ENCODE measurements around the gene MAP4K4. TPM values are rescaled to one million over a fixed set of nuclear protein-coding genes. Genes with fewer than 3 reads are reported as not detected.
A peak's percentile ranks its signal among the peaks of the same experiment; 100 is the strongest.

Gene MAP4K4
- total RNA-seq, 1 donor from 2014 or later: 91.9 TPM

DNA sequence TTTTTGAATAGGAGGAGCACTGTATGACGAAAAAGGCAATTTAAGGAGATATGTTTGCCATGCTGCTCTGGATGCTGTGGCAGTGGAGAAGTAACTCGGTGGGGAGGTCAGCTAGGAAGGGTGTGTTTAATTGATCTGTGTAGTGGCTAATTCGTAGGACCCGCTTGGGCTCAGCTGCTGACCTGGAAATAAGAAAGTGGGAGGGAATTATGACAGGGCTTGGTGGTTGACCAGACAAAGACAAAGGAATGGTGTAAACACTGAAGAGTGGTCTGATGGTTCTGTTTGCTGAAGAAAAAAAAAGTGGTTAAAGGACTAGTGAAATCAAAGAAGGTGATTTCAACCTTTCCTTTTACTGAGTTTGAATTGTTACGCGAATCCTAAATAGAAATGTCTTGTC is 146.0 kb downstream of the MAP4K4 start:
- peaks cover 5% of the 10 kb centered on the region for H4K20me1 ChIP-seq (ENCODE audit: low read depth)

DNA sequence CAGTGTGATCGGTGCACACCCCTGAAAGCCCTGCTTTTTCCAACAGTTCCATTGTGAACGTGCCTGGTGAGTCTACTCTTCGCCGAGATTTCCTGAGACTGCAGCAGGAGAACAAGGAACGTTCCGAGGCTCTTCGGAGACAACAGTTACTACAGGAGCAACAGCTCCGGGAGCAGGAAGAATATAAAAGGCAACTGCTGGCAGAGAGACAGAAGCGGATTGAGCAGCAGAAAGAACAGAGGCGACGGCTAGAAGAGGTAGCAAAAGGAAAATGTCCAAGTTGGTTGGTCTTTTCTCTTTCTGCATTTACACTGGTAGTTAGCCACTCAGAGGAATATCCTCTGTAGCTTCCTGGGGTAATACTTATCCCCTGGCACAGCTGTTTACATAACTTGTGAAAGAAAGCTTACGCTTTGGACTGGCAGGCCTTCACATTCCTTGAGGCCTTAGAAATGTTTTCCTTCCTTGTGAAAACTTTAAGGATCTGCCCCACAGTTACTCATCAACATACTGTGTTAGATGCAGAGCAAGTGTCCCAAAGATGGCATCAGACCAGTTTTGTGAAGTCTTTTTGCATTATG is 146.6 kb downstream of the MAP4K4 start:
- Histone ChIP-seq H3K4me1 (peaks cover 10% of the 10 kb centered on the region), H3K4me2 (no peak overlapping the region), H3F3A (ENCODE audit: low read depth) (no peaks in the 10 kb centered on the region), H3K27me3 (no peaks in the 10 kb centered on the region), H3K9me3 (ENCODE audit: low read depth) (no peaks in the 10 kb centered on the region), H2AFZ (replicated peaks) (no peak overlapping the region), H3K4me3 (no peak overlapping the region), H3K9ac (no peak overlapping the region), H3K36me3 (peaks cover 3% of the 10 kb centered on the region), H3K79me2 (ENCODE audit: low read depth) (peaks cover 7% of the 10 kb centered on the region), H3K27ac (no peak overlapping the region), H4K20me1 (ENCODE audit: low read depth) (peaks cover 5% of the 10 kb centered on the region)
- H3K4me1 Mint-ChIP-seq: peaks cover 22% of the 10 kb centered on the region
- H3K4me3 Mint-ChIP-seq: no peak overlapping the region
- peaks cover 2% of the 10 kb centered on the region for H3K27me3 Mint-ChIP-seq (ENCODE audit: insufficient read depth, low read depth)
- no peak for DNase-seq (ENCODE audit: low spot score)
- H3K36me3 Mint-ChIP-seq: peaks cover 40% of the 10 kb centered on the region
- H3K27ac Mint-ChIP-seq: no peak overlapping the region
- H3K9me3 Mint-ChIP-seq: no peaks in the 10 kb centered on the region
- TF ChIP-seq, protein P1, sequence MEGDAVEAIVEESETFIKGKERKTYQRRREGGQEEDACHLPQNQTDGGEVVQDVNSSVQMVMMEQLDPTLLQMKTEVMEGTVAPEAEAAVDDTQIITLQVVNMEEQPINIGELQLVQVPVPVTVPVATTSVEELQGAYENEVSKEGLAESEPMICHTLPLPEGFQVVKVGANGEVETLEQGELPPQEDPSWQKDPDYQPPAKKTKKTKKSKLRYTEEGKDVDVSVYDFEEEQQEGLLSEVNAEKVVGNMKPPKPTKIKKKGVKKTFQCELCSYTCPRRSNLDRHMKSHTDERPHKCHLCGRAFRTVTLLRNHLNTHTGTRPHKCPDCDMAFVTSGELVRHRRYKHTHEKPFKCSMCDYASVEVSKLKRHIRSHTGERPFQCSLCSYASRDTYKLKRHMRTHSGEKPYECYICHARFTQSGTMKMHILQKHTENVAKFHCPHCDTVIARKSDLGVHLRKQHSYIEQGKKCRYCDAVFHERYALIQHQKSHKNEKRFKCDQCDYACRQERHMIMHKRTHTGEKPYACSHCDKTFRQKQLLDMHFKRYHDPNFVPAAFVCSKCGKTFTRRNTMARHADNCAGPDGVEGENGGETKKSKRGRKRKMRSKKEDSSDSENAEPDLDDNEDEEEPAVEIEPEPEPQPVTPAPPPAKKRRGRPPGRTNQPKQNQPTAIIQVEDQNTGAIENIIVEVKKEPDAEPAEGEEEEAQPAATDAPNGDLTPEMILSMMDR (IDR thresholded peaks at IDR 0.05): no peak
- TF ChIP-seq EZH2phosphoT487 (IDR thresholded peaks at IDR 0.05) (no peak), EZH2 (IDR thresholded peaks at IDR 0.05) (no peak)

More for the DNA sequence above, 146.0 kb downstream of the MAP4K4 start:
- Mint-ChIP-seq H3K27me3 (ENCODE audit: insufficient read depth, low read depth) (peaks cover 2% of the 10 kb centered on the region), H3K4me1 (peaks cover 22% of the 10 kb centered on the region), H3K4me3 (no peak overlapping the region), H3K27ac (peak overlapping the region; percentile 0), H3K36me3 (peaks cover 43% of the 10 kb centered on the region), H3K9me3 (no peaks in the 10 kb centered on the region)
- peaks cover 3% of the 10 kb centered on the region for H3K36me3 ChIP-seq
- H2AFZ ChIP-seq (replicated peaks): no peak overlapping the region
- no peak overlapping the region for H3K27ac ChIP-seq
- peak overlapping the region; percentile 4 for H3K4me2 ChIP-seq
- H3K9ac ChIP-seq: no peak overlapping the region
- no peak for DNase-seq (ENCODE audit: low spot score)
- peaks cover 7% of the 10 kb centered on the region for H3K79me2 ChIP-seq (ENCODE audit: low read depth)
- no peaks in the 10 kb centered on the region for H3K27me3 ChIP-seq
- no peaks in the 10 kb centered on the region for H3K9me3 ChIP-seq (ENCODE audit: low read depth)
- no peaks in the 10 kb centered on the region for H3F3A ChIP-seq (ENCODE audit: low read depth)
- no peak for TF ChIP-seq EZH2 (IDR thresholded peaks at IDR 0.05)
- TF ChIP-seq, protein P1 (IDR thresholded peaks at IDR 0.05): no peak
- TF ChIP-seq EZH2phosphoT487 (IDR thresholded peaks at IDR 0.05): no peak
- no peak overlapping the region for H3K4me3 ChIP-seq
- peaks cover 10% of the 10 kb centered on the region for H3K4me1 ChIP-seq

DNA sequence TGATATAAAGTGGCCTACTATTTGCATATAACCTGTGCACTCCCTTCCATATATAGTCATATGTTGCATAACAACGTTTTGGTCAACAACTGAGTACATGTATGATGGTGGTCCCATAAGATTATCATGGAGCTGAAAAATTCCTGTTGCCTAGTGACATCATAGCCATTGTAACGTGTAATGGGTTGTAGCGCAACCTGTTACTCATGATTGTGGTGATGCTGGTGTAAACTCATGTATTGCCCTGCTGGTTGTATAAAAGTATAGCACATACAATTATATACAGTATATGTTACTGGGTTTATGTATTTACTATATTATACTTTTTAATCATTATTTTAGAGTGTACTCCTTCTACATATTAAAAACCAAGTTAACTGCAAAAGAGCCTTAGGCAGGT is 149.5 kb downstream of the MAP4K4 start:
- no peak for DNase-seq (ENCODE audit: low spot score)
- Mint-ChIP-seq H3K9me3 (no peaks in the 10 kb centered on the region), H3K36me3 (peaks cover 25% of the 10 kb centered on the region), H3K4me3 (no peak overlapping the region), H3K27me3 (ENCODE audit: insufficient read depth, low read depth) (peaks cover 2% of the 10 kb centered on the region), H3K4me1 (peaks cover 19% of the 10 kb centered on the region), H3K27ac (no peak overlapping the region)
- no peak overlapping the region for H3K27ac ChIP-seq
- no peak overlapping the region for H3K4me3 ChIP-seq
- H3K9me3 ChIP-seq (ENCODE audit: low read depth): no peaks in the 10 kb centered on the region
- H2AFZ ChIP-seq (replicated peaks): no peak overlapping the region
- H3K27me3 ChIP-seq: no peaks in the 10 kb centered on the region
- H3K4me1 ChIP-seq: peaks cover 10% of the 10 kb centered on the region
- TF ChIP-seq EZH2phosphoT487 (IDR thresholded peaks at IDR 0.05): no peak
- TF ChIP-seq, protein P1 (IDR thresholded peaks at IDR 0.05): no peak
- no peak for TF ChIP-seq EZH2 (IDR thresholded peaks at IDR 0.05)
- H3K9ac ChIP-seq: no peak overlapping the region
- no peak overlapping the region for H3K4me2 ChIP-seq
- H3K79me2 ChIP-seq (ENCODE audit: low read depth): peaks cover 1% of the 10 kb centered on the region
- H3F3A ChIP-seq (ENCODE audit: low read depth): no peaks in the 10 kb centered on the region
- peaks cover 8% of the 10 kb centered on the region for H4K20me1 ChIP-seq (ENCODE audit: low read depth)
- H3K36me3 ChIP-seq: peaks cover 3% of the 10 kb centered on the region

Data from neural progenitor cell (in vitro differentiated cells).